NCI-H2196 treated with DMSO at 0.1 percent for 48 hours (cell line): ENCODE measurements around the gene ABCG5.

Source experiments
- DNase-seq: peaks from one replicate; lab custom pipeline; 2025; ENCODE audit not compliant: unreplicated experiment; lab: John Stamatoyannopoulos, UW

The ABCG5 gene

DNA sequence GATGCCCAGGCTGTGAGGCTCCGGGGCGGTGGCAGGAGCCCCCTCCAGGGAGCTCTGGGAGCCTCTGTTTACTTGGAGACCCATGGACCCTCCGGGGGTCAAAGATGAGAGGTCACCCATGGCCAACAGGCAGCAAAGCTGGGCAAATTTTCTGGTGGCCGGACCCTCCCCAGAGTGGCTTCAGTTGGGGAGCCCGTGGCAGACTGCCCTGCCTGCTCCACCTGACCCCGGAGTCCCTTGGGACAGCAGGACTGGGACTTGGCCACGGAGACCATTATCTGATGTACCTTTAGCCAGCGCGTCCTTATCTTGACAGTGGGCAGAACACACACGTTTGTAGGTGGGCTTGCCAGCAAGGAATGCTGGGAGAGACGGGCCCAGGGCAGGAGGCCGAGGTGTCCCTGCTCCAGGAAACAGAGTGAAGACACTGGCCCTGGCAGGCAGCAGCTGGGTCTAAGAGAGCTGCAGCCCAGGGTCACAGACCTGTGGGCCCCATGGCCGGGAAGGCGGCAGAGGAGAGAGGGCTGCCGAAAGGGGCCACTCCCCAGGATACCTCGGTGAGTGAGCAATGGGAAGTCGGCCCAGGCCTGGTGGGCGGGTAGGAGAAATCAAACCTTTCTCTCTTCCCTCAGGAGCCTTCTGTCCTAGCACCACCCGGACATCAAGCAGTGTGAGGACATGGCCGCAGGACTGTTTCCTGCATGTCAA is at the start of gene ABCG5, which contains the start of gene ABCG8:
Gene ABCG5, minus strand, starts transcription at position 280 of the 708 bp plus-strand sequence. Its CDS starts 160 bp downstream, at position 120.
Gene ABCG8, plus strand, starts transcription at position 412 of the 708 bp plus-strand sequence. Its CDS starts 83 bp downstream, at position 495.
- DNase-seq, result no peak

DNA sequence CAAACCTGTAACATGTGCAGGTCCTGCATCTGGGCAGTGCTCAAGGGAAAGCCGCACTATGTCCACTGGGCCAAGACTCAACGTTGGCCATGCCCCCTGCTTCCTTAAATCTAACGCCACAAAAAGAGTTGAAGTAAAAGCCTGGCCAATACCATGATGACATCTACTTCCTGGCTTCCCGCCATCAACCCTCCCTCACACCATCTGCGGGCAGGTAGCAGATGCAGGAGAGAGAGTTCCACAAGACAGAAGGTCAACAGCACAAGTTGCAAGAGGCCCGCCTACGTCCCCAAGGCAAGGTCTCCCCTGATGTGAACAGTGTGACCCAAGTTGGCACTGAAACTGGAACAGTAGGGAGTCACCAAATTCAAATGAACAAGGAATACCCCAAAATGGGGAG is 48.5 kb upstream of the ABCG5 start:
- DNase-seq, result no peak

DNA sequence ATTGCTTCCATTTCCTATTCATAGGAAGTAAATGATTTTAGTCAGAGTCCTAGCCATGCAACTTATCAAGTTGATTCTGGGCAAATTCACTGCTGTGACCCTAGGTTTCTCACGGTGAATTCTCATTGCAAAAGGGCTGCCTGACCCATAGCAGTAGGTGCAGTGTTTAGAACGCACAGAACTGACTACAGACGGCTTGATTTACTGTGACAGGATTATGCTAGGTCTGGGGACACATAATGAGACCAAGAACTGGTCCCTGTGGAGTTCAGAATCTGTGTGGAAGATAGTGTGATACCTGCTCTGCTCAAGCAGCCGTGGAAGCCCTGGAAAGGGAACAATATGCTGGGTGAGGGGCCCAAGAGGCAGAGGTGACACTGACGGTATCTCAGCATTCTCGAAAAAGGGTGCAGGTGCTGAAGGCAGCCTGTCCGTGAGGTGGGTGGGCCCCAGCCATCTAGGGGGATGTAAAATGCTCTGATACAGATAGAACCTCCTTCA is 46.5 kb upstream of the ABCG5 start:
- DNase-seq, result no peak

DNA sequence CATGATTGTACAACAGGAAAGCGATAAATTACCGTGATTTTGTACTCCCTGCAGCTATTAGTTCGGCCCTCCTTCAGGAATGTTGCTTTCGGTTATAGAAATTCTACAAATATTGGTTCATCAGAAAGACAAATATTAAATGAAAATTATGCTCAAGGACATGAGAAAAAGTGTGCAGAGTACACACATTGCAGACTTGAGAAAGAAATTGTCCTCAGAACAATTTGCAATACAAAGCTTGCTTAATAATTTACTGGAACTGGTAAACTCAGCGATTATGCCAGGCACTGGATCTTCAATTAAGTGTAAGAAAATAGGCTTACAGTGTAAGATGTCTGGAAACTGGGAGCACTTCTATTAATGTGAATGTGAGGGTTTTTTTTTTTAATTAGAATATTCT is 46.0 kb upstream of the ABCG5 start:
- DNase-seq, result no peak

DNA sequence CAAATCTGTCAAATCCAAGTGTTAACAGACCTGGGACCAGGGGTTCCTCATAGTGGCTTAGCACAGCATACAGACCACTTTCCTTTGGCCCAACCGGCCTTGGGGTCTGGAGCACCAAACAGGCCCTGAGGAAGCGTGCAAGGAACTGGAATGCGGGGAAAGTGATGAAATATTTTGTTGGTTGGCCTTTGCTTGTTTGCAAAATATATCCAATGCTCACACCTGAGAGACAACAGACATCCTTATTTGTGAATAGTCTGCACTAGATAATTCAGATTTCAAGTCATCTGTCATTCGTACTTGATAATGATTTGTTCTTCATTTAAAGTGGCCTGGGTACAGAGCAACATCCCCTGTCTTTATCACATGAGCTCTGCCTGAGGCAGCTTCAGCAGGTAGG is 43.7 kb upstream of the ABCG5 start:
- no peak for DNase-seq

DNA sequence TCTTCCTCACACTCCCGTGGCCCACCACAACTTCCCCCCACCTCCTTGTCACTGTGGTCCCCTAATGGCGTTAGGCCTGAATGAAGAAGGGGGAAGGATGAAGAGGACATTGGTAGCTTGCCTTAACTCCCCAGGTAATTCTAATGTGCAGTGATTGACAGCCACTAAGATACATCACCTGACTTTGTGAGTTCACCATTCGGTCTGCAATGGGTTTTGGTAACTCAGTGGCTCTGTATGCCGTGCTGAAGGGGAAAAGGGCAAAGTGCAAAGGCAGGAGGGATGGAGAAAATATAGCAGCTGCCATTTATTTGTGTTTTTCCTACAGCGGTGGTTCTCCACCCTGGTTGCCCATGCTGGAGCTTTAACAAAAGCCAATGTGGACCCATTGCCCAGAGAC is 42.3 kb upstream of the ABCG5 start:
- DNase-seq, result no peak

DNA sequence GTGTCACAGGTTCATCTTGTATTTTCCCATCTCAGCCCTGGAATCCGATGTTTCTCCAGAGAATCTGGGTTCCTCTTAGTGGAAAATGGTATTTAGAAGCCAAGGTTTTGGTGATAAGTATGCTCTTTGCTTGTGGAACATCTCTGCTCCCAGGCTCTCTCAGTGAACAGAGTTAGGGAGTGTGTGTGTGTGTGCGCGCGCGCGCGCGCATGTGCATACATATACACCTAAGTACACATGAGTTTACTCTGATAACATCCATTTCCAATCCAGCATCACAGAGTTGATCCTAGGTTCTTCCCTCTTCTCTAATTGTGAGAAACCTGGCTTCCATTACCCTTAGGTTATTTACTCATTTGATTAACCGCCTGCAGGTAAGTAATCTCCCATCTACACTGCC is 41.8 kb upstream of the ABCG5 start:
- DNase-seq, result no peak

DNA sequence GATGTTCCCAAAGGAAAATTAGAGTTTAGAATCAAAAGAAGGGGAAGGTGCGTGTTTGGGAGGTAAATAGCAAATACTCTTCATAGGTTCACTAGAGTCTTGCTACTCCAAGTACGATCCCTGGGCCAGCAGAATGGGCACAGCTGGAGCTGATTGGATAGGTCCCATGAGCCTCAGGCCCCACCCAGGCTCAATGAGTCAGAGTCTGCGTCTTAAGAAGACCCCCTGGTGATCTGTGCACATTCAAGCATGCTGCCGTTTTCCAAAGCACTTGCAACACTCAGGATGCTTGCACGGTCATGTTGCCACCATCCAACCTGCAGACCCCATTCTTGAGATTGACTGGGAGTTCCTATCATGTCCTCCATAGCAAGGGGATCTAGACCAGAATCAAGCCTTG is 40.6 kb upstream of the ABCG5 start:
- DNase-seq, result no peak

DNA sequence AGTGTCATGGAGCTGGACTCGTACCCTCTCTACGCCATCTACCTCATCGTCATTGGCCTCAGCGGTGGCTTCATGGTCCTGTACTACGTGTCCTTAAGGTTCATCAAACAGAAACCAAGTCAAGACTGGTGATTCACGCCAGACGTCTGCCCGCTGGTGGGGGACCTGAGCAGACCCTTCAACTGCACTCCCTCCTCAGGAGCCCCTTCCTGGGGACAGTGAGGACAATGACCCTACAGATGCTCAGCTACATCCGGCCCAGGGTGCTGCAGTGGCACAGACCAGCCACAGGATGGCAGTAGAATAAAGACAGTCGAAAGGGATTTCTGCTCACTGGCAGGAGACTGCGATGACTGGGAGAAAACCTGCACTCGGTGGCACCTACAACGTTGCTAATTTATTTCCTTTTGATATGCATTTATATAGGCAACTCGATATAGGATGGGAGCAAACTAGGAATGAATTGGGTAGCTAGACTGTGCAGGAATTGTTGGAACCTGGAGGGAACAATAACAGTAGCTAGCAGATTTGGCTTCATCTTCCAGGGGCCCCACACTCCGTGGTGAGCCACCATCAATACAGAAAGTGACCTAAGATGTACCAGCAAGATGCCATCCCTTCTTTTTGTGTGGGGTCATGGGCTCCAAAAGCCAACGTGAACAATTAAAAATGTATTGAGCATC is 39.3 kb upstream of the ABCG5 start:
- DNase-seq, result peak; percentile 71

DNA sequence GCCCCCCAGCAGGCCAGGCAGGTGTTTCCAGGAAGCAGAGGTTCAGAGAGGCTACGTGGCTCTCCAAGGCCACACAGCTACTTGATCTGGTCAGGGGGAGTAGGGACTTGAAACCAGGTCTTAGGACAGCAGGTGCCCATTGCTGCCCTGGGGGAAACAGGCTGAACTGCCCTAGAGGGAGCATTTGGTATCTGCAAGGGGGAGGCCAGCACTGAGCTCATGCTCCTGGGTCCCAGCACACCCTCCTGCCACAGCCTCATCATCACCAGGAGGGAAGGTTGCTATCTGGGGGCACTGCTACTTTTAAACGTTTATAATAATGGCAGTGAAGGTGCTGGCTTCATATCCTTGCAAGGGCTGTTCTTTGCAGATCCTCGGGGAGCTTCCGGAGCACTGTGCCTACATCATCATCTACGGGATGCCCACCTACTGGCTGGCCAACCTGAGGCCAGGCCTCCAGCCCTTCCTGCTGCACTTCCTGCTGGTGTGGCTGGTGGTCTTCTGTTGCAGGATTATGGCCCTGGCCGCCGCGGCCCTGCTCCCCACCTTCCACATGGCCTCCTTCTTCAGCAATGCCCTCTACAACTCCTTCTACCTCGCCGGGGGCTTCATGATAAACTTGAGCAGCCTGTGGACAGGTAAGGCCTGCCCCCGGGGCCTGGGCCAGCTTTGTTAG is 36.3 kb upstream of the ABCG5 start:
- DNase-seq, result no peak

DNA sequence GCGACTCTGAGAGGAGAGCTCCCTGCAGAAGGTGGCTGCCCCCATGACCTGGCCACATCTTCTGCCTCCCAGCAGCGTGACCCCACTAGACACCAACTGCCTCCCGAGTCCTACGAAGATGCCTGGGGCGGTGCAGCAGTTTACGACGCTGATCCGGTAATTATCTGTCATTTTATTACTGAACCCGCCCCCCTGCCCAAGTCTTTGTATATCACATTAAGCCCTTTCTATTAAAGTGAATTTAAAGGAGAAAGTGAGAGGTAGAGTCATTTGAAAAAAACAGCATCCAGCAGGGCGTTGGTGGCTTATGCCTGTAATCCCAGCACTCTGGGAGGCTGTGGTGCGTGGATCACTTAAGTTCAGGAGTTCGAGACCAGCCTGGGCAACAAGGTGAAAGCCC is 33.5 kb upstream of the ABCG5 start:
- DNase-seq, result no peak

DNA sequence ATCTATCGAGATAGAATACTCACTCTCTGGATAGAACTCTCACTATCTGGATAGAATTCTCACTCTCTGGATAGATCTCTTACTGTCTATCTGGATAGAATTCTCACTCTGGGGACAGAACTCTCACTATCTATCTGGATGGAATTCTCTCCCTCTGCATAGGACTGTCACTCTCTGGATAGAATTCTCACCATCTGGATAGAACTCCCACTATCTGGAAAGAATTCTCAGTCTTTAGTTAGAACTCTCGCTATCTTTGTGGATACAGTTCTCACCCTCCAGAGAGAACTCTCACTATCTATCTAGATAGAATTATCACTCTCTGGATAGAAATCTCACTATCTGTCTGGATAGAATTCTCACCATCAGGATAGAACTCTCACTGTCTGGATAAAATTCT is 16.7 kb upstream of the ABCG5 start:
- DNase-seq, result no peak

DNA sequence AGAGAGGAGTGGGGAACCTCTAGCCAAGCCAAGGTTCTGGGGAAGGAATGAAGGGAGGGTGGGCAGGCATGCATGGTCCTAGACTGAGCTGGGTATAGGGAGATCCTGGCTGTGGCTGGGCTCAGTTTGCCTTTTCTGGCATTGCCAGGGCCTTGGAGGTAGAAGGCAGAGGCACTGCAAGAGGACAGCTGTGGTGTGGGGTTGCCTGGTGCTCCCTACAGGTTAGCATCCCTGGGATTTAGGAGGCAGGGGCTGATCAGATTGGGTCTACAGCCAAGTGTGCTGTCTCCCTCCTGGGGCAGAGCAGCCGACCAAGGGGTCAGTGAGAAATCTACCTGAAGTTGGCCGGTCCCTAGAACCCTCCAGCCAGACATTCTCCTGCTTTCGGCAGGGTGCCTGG is 16.0 kb upstream of the ABCG5 start:
- DNase-seq, result no peak

DNA sequence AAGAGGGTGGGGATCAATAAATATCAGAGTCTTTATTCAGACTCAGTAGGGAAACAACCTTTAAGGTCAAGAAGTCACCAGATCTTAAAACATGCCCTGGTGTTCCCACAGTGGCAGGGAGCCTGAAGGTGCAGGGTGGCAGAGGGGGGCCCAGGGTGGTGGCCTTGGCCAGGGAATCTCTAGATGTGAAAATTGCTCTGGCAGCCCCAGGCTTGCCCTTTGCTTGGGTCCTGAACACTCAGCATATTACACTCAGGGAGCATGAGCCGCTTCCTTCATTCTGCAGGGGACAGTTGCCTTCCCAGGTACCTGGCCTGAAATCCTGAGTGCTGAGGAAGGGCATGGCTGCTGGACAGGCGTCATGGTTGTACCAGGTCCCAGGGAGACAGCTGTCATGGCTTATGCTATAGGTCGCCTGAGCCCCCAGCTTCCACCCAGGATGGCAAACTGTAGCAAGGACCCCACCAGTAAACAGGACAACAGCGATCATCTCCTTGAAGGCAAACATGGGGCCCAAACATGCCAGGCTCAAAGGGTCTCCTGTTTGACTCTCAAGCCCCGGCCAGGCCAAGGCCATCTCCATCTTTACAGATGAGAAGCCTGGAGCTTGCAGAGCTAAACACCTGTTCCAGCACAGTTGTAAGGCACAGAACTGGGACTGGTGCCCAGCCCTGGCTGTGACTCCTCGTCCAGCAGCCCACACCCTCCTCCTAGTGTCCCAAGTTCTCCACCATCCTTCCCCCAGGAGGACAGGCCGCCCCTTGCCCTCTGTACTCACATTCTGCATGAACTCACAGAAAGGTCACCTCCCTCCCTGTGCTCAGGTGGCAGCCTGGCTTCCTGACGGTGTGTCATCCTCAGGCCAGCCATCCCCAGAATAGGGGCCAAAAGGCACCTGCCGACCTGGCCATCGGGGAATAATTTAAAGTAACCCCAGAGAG is 14.8 kb upstream of the ABCG5 start:
- no peak for DNase-seq

DNA sequence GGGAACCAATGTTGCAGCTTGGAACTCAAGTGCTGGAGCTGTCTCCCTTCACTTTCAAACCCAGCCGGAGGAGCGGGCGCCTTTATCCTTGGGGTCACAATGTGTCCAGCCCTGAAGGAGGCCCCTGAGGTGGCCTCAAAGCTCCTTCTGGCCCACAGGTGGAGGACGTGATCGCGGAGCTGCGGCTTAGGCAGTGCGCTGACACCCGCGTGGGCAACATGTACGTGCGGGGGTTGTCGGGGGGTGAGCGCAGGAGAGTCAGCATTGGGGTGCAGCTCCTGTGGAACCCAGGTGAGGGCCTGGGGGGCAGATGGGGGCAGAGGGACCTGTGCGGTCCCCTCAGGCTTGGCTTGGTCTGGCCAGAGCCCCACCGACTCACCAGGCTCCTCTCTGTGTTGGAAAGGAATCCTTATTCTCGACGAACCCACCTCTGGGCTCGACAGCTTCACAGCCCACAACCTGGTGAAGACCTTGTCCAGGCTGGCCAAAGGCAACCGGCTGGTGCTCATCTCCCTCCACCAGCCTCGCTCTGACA is 13.6 kb upstream of the ABCG5 start:
- DNase-seq, result no peak

DNA sequence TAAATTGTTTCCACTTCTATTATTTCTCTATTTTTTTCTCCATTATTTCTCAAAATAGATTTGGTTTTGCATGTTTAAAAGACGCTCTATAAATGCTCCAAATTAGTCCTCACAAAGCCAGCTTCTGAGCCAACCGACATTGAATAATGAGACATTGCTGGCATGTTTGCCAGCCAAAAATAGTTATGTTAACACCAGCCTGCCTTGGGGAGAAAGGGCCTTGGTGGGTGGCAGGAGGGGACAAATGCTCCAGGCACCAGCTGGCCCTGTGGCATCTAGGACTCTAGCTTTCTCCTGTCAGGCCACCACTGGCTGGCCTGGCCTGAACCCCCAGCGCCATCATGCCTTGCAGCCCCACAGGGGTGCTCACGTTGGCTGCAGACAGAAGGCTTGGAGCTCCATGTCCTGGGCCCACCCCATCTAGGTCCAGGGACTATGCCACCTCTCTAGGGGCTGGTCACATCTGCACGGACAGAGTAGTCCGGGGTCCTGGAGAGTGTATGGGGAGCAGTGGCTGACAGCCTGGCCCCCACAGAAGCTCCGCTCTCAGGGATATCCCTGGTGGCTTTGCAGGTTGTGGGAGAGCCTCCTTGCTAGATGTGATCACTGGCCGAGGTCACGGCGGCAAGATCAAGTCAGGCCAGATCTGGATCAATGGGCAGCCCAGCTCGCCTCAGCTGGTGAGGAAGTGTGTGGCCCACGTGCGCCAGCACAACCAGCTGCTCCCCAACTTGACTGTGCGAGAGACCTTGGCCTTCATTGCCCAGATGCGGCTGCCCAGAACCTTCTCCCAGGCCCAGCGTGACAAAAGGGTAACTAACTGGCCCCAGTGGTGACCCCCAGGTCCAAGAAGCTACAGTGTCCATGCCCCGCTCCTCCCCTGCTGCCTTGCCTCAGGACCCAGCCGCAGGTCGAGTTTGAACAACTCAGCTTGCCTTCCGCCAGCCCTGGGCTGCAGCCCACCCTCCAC is 12.7 kb upstream of the ABCG5 start:
- DNase-seq, result no peak

DNA sequence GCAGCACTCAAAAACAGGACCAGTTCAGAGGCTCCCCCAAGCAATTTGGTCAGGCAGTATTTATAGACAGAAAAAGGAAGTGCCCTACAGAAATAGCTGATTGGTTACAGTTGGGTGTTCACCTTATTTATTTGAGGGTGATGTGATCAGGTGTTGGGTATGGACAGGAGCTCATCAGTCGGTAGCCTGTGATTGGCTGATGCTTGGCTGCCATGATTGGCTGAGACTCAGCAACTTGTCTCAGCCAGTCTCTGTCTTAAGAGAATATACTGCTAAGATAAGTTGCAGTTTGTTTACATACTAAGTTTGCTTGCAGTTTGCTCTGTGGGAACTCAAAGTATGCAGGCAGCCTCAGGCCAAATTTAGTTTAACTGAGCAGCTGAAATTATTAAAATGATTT is 9.6 kb upstream of the ABCG5 start:
- no peak for DNase-seq

DNA sequence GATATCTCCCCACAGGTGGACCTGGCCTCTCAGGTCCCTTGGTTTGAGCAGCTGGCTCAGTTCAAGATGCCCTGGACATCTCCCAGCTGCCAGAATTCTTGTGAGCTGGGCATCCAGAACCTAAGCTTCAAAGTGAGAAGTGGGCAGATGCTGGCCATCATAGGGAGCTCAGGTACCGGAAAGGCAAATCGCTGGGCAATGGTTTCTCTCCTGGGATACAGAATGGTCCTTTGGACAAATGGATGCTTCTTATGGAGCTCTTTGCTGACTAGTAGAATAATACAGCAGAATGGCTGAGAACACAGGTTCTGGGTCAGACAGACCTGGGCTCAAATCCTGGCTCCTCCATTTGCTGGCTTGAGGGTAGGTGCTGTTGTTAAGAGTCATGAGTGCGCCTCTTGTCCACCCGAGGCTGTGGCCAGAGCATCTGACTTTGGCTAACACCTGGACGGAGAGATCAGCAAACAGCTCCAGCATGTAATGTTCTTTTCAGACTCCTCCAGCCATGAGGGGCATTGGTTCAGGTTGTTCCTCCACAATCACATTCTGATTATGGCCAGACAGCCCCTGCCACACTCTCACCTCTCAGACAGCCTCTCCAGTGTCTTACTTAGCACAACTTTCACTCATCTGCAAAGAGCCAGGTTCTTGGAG is 7.6 kb upstream of the ABCG5 start:
- DNase-seq, result no peak

DNA sequence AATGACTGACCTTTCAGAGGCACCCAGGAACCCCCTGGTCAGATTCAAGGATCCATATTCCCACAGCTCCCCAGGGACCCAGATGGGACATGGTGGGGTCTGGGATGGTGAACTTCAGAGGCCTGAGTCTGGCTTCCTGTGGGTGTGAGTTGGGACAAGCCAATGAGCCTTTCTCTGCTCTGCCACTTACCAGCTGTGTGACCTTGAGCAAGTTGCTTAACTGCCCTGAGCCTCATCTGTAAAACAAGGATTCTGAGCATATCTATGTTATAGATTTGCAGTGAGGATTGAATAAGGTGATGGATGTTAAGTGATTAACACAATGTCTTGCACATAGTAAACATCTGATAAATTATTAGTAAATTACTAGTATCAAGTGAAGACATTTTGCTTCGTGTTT is 6.5 kb upstream of the ABCG5 start:
- no peak for DNase-seq
